HG03175 (cell line): ENCODE results near the gene NOXA1.
A peak's percentile ranks its signal among the peaks of the same experiment; 100 is the strongest.

ENCODE experiments used
- ATAC-seq: cut with Tn5 transposase; IDR thresholded peaks from one replicate; pipeline ENCODE4 v1.9.1; 2021; ENCODE audit warnings: mild to moderate bottlenecking, moderate library complexity; ENCODE audit not compliant: unreplicated experiment

Gene NOXA1

DNA sequence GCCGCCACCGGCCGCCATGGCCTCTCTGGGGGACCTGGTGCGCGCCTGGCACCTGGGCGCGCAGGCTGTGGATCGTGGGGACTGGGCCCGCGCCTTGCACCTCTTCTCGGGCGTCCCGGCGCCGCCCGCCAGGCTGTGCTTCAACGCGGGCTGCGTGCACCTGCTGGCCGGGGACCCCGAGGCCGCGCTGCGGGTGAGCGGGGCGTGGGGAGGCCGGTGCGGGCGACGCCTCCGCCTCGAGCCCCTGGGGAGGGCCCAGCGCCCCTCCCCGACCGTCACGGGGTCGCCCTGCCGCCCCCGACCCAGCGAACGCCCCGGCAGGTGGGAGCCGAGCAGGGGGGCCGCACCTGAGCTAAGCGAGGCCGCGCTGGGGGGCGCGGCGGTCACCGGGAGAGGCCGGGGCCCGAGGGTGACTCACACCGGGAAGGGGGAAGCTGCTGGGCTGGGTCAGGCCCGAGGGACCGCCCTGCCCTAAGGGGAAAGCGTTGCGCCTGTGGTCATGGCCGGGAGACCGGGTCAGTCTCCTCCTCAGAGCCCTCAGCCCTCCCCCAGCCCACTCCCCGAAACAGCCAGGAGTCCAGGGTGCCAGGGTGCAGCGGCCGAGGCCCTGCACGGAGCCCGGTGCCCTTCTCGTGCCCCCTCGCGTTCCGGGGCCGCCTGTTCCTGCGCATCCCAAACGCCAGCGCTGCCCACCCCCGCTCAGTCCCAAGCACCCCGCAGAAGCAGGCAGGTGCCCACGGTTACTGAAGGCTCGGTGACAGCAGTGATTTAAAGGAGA is 510 bp downstream of the NOXA1 start:
- peak; percentile 39 for ATAC-seq

- no peak for ATAC-seq
These were observed 3.0 kb downstream of the NOXA1 start for GRCh38 chr9:137426018-137426681.

- no peak for ATAC-seq
These were observed 4.5 kb downstream of the NOXA1 start for GRCh38 chr9:137427454-137428310.

- ATAC-seq: no peak
These were observed 5.1 kb downstream of the NOXA1 start for GRCh38 chr9:137428311-137428630.

- no peak for ATAC-seq
These were observed 5.8 kb downstream of the NOXA1 start for GRCh38 chr9:137428841-137429545.

GRCh38 chr9:137429546-137429890 is 6.3 kb downstream of the NOXA1 start:
- ATAC-seq: no peak

DNA sequence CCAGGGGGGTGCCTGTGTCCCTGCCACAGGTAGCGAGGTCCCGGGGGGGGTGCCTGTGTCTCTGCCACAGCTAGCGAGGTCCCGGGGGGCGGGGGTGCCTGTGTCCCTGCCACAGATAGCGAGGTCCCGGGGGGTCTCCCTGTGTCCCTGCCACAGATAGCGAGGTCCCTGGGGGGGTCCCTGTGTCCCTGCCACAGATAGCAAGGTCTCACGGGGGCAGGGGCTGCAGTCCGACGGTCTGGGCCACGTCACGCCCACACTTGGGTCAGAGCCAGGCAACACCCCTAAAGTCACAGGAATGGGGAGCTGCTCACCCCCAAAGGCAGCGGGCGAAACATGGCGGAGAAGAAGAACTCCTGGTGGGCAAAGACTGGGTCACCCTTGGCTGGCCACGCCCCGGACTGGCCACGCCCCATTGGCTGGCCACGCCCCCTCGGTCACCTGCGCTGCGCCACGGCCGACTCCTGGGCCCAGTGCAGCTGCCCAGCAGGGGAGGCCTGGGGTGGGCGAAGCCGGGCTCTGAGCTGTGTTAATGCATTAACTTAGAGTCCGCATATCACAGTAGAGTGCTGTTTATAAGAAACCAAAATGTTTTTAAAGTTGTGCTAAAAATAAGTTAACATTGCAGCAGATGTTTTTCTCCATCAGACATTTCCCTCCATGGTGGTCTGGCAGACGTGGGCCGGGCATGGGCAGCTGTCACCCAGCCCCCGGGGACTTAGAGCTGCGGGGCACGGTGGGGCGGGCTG is 7.0 kb downstream of the NOXA1 start:
- ATAC-seq: peak; percentile 49

- no peak for ATAC-seq
These were observed 7.7 kb downstream of the NOXA1 start for GRCh38 chr9:137430723-137431415.

- ATAC-seq: no peak
These were observed 8.3 kb downstream of the NOXA1 start for GRCh38 chr9:137431416-137431931.

GRCh38 chr9:137432687-137433348 is 9.6 kb downstream of the NOXA1 start:
- ATAC-seq: no peak

DNA sequence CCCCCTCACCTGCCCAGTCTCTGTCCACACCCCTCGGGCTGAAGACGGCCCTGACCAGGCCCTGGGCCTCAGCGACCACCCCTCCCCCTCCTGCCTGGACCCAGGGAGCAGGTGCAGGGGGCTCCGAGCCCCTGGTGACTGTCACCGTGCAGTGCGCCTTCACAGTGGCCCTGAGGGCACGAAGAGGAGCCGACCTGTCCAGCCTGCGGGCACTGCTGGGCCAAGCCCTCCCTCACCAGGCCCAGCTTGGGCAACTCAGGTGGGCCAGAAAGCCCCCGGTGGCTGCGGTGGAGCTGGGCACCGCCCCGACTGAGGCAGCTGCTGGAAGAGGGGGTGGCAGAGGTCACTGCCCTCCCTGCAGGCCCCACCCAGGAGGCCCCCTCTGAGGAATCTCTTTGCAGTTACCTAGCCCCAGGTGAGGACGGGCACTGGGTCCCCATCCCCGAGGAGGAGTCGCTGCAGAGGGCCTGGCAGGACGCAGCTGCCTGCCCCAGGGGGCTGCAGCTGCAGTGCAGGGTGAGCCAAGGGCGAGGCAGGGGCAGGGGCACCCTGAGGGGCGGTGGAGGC is 10.2 kb downstream of the NOXA1 start:
- no peak for ATAC-seq

GRCh38 chr9:137433916-137434431 is 10.8 kb downstream of the NOXA1 start:
- no peak for ATAC-seq

- no peak for ATAC-seq
These were observed 11.5 kb downstream of the NOXA1 start for GRCh38 chr9:137434498-137435380.

DNA sequence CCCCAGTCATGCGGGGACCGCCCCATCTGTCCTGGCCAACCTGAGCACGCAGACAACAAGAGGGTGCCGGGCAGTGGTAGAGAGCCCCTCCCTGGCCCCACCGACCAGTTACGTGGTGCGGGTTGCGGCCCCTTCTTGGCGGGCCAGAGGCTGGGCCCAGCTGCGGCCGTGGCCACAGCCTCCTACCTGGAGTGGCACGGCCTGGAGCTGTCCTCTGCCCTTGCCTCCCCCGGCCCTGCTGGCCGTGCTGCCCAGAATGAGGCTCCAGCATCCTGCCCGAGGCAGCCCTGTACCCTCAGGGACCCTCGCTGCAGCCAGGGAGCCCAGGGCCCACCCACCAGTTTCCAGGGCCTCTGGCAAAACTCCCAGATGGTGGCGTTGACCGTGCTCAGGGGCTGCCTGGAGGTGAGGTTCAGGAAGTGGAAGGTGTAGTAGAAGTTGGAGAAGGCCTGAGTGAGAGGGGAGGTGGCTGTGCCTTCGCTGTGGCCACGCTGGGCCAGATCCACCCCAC is 12.2 kb downstream of the NOXA1 start:
- no peak for ATAC-seq

GRCh38 chr9:137435980-137436760 is 13.0 kb downstream of the NOXA1 start:
- ATAC-seq: no peak

GRCh38 chr9:137436761-137437600 is 13.8 kb downstream of the NOXA1 start:
- ATAC-seq: no peak
